Gastrocnemius medialis (tissue), 4 donors: Measurements from ENCODE around the gene PTX4.

Experiments
- CTCF ChIP-seq, 5 experiments: fragments of 450-650 bp in 3 of 5; fragments of 200-600 bp in 2 of 5; sonication (generic) in 2 of 5; IDR thresholded peaks in 4 of 5; conservative IDR thresholded peaks in 1 of 5; 1 replicate in 4 of 5; 2 replicates in 1 of 5; pipeline ENCODE4 v1.5.1; 2016 to 2019; ENCODE audit warnings: antibody characterized with exemption in 5 of 5, mild to moderate bottlenecking in 3 of 5, moderate library complexity in 3 of 5
- POLR2A ChIP-seq, 2 donors: fragments of 450-650 bp; IDR thresholded peaks; one replicate each; pipeline ENCODE4 v1.6.1; 2017; ENCODE audit warnings: antibody characterized with exemption in 2 of 2, mild to moderate bottlenecking in 2 of 2, moderate library complexity in 2 of 2

- TF ChIP-seq POLR2A (IDR thresholded peaks at IDR 0.05): no peak
- no peak for TF ChIP-seq CTCF (IDR thresholded peaks at IDR 0.05 in 4 of 5, conservative IDR thresholded peaks at IDR 0.05 in 1 of 5)
Observed at GRCh38 chr16:1477033-1477432, 11.7 kb downstream of the PTX4 start.
